Stromal cell of bone marrow (primary cell): ENCODE data around the gene TSPAN9.
"Not testable (repeated sequence)": the region's sequence is repeated elsewhere in the genome, so short reads cannot be mapped to it uniquely, and the experiment has no call there.

Experiments
- DNase-seq: peaks from one replicate; pipeline ENCODE4 v3.0.0-alpha.2; 2012; ENCODE audit warnings: low read depth

The TSPAN9 gene

DNA sequence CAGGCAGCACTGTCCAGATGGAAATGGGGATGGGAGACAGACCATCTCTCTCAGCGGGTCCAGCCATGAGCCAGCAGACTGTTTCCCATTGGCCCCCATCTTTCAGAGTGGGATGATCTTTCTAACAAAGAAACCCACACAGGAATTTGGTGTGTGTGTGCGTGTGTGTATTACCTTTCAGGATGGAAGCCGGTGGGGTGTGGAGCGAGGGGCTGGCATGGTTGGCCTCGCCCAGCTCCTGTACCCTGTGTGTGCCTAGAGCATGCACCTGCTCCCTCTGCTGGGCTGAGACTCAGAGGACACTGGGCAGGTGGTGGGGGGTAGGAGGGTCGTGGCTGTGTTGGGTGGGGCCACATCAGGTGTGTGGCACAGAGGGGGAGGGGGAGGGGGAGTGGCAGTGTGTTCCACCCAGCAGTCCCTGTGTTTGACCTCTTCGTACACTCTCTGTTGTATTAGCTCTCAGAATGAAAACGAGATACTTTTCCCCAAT lies 33.0 kb upstream of the TSPAN9 start:
- no peak for DNase-seq

GRCh38 chr12:3045494-3045893 lies 31.7 kb upstream of the TSPAN9 start:
- DNase-seq: no peak

GRCh38 chr12:3045989-3046388 lies 31.2 kb upstream of the TSPAN9 start:
- DNase-seq: no peak

GRCh38 chr12:3046441-3047200 lies 30.6 kb upstream of the TSPAN9 start:
- DNase-seq: no peak

DNA sequence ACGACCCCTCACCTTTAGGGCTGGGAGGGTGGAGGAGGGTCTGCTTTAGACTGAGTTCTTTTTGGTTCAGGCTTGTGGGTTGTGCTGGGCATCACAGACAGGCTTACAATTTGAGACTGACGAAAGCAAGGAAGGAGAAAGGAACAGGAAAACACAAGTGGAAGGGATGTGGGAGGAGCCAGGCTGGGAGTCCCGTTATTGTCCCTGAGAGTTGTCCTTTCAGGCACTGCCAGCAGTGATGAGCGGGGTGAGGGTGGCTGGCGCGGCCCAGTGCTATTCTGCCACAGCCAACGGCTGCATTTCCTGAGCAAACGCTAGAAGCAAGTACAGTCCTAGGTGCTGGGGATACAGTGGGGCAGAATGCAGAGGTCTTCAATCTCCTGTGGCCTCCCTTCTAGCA lies 29.2 kb upstream of the TSPAN9 start:
- no peak for DNase-seq

DNA sequence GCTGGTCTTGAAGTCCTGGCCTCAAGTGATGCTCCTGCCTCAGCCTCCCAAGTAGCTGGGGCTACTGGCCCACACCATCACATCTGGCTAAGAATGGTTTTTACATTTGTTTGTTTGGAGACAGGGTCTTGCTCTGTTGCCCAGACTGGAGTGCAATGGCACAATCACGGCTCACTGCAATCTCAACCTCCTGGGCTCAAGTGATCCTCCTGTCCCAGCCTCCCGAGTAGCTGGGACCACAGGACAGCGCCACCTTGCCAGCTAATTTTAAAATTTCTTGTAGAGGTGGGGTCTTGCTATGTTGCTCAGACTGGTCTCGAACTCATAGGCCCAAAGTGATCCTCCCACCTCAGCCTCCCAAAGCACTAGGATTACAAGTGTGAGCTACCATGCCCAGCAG lies 28.6 kb upstream of the TSPAN9 start:
- no peak for DNase-seq

GRCh38 chr12:3049176-3049575 lies 28.0 kb upstream of the TSPAN9 start:
- no peak for DNase-seq

GRCh38 chr12:3049611-3050249 lies 27.4 kb upstream of the TSPAN9 start:
- no peak for DNase-seq

- DNase-seq: no peak
These were observed 22.8 kb upstream of the TSPAN9 start for GRCh38 chr12:3054374-3054773.

DNA sequence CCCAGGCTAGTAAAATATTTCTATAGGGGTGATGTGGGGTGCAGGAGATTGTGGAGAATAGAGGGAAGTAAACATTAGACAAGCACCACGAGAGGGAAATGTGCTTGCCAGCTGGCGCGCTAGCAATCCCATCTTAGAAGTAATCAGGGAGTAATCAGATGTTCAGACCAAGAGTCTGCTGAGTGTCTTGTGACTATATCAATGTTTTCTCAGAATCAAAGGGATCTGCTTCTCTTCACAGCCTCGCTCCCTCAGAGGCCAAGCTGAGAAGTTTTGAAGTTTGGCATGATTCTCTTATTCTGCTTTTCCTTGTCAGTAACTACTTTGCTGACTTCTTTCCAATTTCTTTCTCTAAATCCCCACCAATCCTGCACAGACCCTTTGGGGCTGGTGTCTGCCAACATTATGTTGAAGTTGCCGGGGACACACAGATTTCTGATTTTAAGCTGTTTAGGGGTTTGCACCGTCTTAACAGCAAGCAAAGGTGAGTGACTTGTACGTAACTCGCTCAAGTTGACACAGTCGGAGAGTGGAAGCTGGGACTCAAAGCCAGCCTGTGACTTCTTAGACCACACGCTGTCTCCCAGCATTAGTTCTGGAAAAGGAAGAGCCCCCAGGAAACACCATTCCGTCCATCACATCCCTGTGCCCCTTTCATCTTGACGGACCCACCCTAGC lies 22.0 kb upstream of the TSPAN9 start:
- no peak for DNase-seq

DNA sequence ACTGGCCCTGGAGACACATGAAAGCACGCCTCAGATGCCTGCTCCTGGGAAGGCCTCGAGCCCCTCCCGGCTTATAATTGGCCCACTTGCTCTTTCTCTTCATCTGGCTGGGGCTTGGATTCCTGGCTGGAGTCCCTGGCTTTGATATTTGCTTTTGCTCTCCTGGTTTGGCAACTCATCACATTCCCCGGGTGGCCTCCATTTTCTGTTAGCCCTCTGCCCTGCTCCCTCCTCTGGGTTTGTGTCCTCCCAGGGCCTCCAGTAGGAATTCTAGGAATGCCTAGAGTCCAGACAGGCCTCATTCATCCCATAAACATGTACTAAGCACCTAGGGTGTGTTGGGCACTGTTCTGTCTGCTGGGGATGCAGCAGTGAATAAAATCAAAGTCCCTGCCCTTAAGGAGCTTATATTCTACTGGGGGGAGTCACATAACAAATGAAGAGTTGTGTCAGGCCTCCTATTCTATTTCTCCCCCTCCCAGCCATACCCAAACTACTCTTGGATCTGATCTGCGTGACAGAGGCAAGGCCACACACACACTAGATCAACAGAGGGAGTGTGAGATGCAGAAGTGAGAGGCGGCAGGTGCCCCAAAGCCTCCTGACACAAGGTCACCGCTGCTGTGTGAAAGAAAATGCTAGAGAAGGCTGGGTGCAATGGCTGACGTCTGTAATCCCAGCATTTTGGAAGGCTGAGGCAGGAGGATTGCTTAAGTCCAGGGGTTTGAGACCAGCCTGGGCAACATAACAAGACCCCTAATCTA lies 21.3 kb upstream of the TSPAN9 start:
- DNase-seq: no peak

DNA sequence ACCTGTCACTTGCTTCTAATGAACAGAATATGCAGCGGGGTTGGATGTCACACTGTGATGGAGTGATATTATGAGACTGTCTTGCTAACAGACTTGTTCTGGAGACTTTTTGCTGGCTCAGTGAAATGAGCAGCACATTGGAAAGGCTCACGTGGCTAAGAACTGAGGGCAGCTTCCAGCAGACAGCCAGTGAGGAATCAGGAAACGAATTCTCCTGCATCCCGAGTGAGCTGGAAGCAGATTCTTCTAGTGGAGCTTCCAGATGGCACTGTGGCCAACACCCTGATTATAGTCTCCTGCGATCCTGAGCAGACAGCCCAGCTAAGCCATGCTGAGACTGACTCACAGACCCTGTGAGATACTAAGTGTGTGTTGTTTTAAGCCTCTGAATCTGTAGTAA lies 16.1 kb upstream of the TSPAN9 start:
- DNase-seq: peak; percentile 70

GRCh38 chr12:3061501-3062215 lies 15.5 kb upstream of the TSPAN9 start:
- no peak for DNase-seq

GRCh38 chr12:3065300-3065699 lies 11.9 kb upstream of the TSPAN9 start:
- no peak for DNase-seq

- not testable (repeated sequence) for DNase-seq
These were observed 11.3 kb upstream of the TSPAN9 start for GRCh38 chr12:3065846-3066245.

- DNase-seq: no peak
These were observed 7.5 kb upstream of the TSPAN9 start for GRCh38 chr12:3069714-3070113.

GRCh38 chr12:3071107-3071506 lies 6.1 kb upstream of the TSPAN9 start:
- DNase-seq: no peak

GRCh38 chr12:3071710-3072109 lies 5.5 kb upstream of the TSPAN9 start:
- no peak for DNase-seq

DNA sequence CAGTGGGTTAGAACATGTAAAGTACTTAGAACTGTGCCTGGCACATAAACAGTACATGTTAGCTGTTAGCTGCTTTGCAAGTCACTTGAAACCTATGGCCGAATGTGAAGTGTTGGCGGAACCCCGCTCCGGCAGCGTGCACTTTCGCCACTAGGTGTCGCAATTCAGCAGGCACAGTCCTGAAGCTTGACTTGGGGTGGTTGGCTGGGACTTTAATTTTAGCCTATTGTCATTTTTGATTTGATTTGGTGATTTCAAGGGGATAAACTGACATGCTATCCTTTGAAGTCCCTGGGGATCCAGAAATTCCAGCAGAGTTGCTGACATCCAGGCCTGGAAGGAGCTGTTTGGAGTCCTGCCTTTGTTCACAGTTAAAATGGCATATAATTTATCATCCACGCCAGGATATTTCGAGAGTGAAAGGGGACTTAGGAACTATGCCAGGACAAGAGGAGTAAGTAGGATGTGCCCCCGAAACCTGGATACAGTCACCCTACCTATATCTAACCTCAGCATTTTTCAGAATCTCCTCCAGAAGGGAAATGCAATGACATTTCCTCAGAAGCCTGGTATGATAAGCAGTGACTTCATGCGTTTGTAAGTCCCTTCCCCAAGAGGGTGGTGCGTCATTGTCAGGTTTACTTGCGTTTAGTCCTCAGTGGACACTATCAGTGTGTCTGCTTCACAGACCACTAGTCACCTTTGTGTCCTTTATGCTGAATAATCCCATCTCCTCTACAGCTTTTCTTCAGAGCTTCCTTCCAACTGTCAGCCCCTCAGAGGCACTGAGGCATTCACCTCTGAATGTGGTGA lies 3.5 kb upstream of the TSPAN9 start:
- peak; percentile 57 for DNase-seq

- no peak for DNase-seq
These were observed 1.9 kb upstream of the TSPAN9 start for GRCh38 chr12:3075315-3075714.

GRCh38 chr12:3077572-3078081 lies 448 bp downstream of the TSPAN9 start:
- no peak for DNase-seq
